HCT116 (cell line): ENCODE results near the gene GLI3.

Source experiments
- CTCF ChIP-seq, 3 experiments: fragments of 200-600 bp in 1 of 3; sonication (generic) in 1 of 3; IDR thresholded peaks in 2 of 3; conservative IDR thresholded peaks in 1 of 3; 2 replicates each; pipeline ENCODE4 v1.5.1; 2012 to 2017; ENCODE audit warnings: low read depth in 2 of 3, low read length in 2 of 3, antibody characterized with exemption in 1 of 3, borderline replicate concordance in 1 of 3, control low read depth in 1 of 3, mild to moderate bottlenecking in 1 of 3, mixed read lengths in 1 of 3, mixed run types in 1 of 3, moderate library complexity in 1 of 3; ENCODE audit not compliant: insufficient read depth in 1 of 3
- EZH2 ChIP-seq: fragments of 200-600 bp; sonication (generic); IDR thresholded peaks from 2 replicates; pipeline ENCODE4 v1.6.1; 2017; ENCODE audit warnings: antibody characterized with exemption, mixed run types
- SRF ChIP-seq: IDR thresholded peaks from 2 replicates; pipeline ENCODE4 v1.6.1; 2012; ENCODE audit warnings: low read depth

- TF ChIP-seq SRF (no peak), CTCF (IDR thresholded peaks at IDR 0.05 in 2 of 3, conservative IDR thresholded peaks at IDR 0.05 in 1 of 3; ENCODE audit: borderline replicate concordance in 1 of 3, insufficient read depth in 1 of 3, low read depth in 2 of 3, low read length in 2 of 3) (no peak), EZH2 (no peak)
Measured at GRCh38 chr7:42214060-42214679, 22.8 kb downstream of the GLI3 start.
